ENCODE results near the gene CASZ1.

- no peak for TF ChIP-seq CTCF (IDR thresholded peaks at IDR 0.05)
- no peak for TF ChIP-seq POLR2A (IDR thresholded peaks at IDR 0.05)
These were observed 36.3 kb upstream of the CASZ1 start for GRCh38 chr1:10832703-10833102.

All from thyroid gland (tissue), 4 donors.